Thyroid gland (tissue), 4 donors: ENCODE measurements around the gene PCDHB15.

Experiments
- CTCF ChIP-seq, 6 experiments: fragments of 200-600 bp in 3 of 6; fragments of 450-650 bp in 3 of 6; sonication (generic) in 3 of 6; IDR thresholded peaks; one replicate each; pipeline ENCODE4 v1.5.1; 2016 to 2019; ENCODE audit warnings: antibody characterized with exemption in 6 of 6, mild to moderate bottlenecking in 2 of 6, inconsistent platforms in 1 of 6, moderate library complexity in 1 of 6
- POLR2A ChIP-seq, 2 donors: fragments of 450-650 bp; IDR thresholded peaks; one replicate each; pipeline ENCODE4 v1.6.1; 2017; ENCODE audit warnings: antibody characterized with exemption in 2 of 2, mild to moderate bottlenecking in 2 of 2, moderate library complexity in 1 of 2

- TF ChIP-seq POLR2A (IDR thresholded peaks at IDR 0.05), result no peak
- peak in 3 of 6 experiments; percentile 10 to 18 (median 13) for TF ChIP-seq CTCF (IDR thresholded peaks at IDR 0.05)
Measured at GRCh38 chr5:141245250-141245717, at the start of gene PCDHB15.
